K562 (cell line): ENCODE results near the gene ZNF692. TPM values are rescaled to one million over a fixed set of nuclear protein-coding genes. Genes with fewer than 3 reads are reported as not detected.

ENCODE experiments used
- EZH2 ChIP-seq: IDR thresholded peaks from 2 replicates; pipeline ENCODE4 v1.6.1; 2012; ENCODE audit warnings: low read depth, mild to moderate bottlenecking, inconsistent platforms, low read length, borderline replicate concordance
- NEUROD1 ChIP-seq: fragments of 150-350 bp; IDR thresholded peaks from 2 replicates; pipeline ENCODE4 v1.6.1; 2014; ENCODE audit warnings: borderline replicate concordance, low read length, low read depth; ENCODE audit not compliant: partially characterized antibody
- RFX5 ChIP-seq: IDR thresholded peaks from 2 replicates; pipeline ENCODE4 v1.6.1; 2011; ENCODE audit warnings: low read depth, mild to moderate bottlenecking, improper control_type of control experiment, low read length
- ZNF354B ChIP-seq: fragments of 250-450 bp; sonication (Bioruptor Pico); IDR thresholded peaks from 2 replicates; pipeline ENCODE4 v1.4.0; 2020
- ZNF445 ChIP-seq: fragments of 250-450 bp; sonication (Bioruptor Pico); IDR thresholded peaks from 2 replicates; pipeline ENCODE4 v1.4.0; 2020; ENCODE audit warnings: low read depth, mild to moderate bottlenecking, moderate library complexity
- ZNF695 ChIP-seq: fragments of 450-650 bp; formaldehyde crosslinking; IDR thresholded peaks from 2 replicates; pipeline ENCODE4 v1.4.0; 2020; ENCODE audit warnings: mild to moderate bottlenecking, moderate library complexity
- polyA plus RNA-seq, 8 experiments: library from polyadenylated mRNA; depleted of rRNA in 4 of 8; stranded (reverse) in 5 of 8; unstranded in 3 of 8; fragments of >200 nt; fragmentation: Nextera tagmentation in 2 of 8; fragmentation: Illumina TruSeq in 1 of 8; extraction: Ambion mirVana in 2 of 8; extraction: Trizol in 1 of 8; gene quantifications; 2 replicates each; pipeline versions ENCODE4 v1.2.1 to v1.2.3, GENCODE V29; 2011 to 2014; ENCODE audit warnings: inconsistent platforms in 1 of 8, missing spikeins in 1 of 8
- total RNA-seq, 7 experiments: library from RNA; depleted of rRNA in 6 of 7; stranded (reverse); fragments of >200 nt in 6 of 7; fragmentation: Illumina TruSeq in 2 of 7; extraction: Trizol in 2 of 7; gene quantifications; 2 replicates each; pipeline versions ENCODE4 v1.2.1 to v1.2.3, GENCODE V29; 2011 to 2021; ENCODE audit warnings: low replicate concordance in 1 of 7
- TF ChIP-seq, protein P1 (sequence below): sonication (generic); formaldehyde crosslinking; IDR thresholded peaks from 2 replicates; pipeline ENCODE4 v1.8.0; 2022; ENCODE audit warnings: mild to moderate bottlenecking, missing genetic modification reagents
- TF ChIP-seq, protein P2 (sequence below): sonication (generic); formaldehyde crosslinking; IDR thresholded peaks from 2 replicates; pipeline ENCODE4 v1.8.0; 2022; ENCODE audit warnings: mild to moderate bottlenecking, missing genetic modification reagents
- TF ChIP-seq, protein P3 (sequence below): fragments of 450-650 bp; formaldehyde crosslinking; IDR thresholded peaks from 2 replicates; pipeline ENCODE4 v1.4.0; 2020; ENCODE audit warnings: mild to moderate bottlenecking, moderate library complexity
- TF ChIP-seq, protein P4 (sequence below): sonication (generic); formaldehyde crosslinking; IDR thresholded peaks from 2 replicates; pipeline ENCODE4 v1.8.0; 2023; ENCODE audit warnings: missing genetic modification reagents, mild to moderate bottlenecking, borderline replicate concordance

ZNF692 gene
- total and polyA plus RNA-seq, 9 of the 15 experiments (the other 6 are each of a cell fraction or from before 2014, with no cell fraction given), result 8.4 to 143 (median 55.9) TPM

DNA sequence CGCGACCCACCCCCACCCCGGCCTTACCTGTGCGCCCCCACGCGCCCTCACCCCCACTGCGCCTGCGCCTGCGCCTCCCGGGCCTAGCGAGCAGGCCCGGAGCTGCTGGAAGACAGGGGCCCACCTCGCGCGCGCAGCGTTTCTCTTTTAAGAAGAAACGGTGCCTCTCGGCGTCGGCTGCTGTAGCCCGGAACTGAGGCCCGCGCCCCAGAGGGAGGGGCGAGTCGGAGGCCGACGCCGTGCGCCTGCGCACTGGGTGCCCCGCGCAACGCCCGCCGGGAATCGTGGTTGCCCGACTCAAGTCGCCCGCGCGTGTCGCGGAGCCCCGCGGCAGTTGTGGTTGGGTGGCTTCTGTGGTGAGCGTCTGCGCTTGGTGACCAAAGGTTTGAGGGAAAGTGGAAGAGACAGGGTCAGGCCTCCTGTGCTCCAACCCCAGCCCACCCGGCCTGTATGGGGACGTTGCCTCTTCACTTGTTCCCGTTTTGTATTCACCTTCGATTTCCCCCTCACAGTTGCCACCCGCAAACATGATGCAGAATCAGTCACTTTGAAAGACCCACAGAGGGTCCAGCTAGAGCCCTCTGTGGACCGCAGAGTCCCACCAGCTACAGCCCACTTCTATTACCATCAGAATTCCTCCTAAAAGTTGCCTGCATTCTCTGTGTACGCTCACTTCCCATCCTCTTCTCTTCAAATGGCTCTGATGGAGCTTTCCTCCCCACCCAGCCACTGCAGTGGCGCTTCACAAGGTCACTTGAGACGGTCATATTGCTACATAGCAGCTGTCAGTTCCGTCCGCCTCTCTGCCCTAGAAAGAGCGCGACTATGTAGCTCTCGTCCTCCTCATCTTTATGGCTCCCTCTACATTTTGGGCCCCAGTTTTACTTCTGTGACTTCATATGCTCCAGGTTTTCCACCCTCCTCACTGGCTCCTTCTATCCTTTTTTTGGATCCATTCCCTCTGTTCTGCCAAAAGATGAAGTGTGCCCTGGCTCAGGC lies at the start of gene ZNF692 (continued):
- TF ChIP-seq, protein P1, sequence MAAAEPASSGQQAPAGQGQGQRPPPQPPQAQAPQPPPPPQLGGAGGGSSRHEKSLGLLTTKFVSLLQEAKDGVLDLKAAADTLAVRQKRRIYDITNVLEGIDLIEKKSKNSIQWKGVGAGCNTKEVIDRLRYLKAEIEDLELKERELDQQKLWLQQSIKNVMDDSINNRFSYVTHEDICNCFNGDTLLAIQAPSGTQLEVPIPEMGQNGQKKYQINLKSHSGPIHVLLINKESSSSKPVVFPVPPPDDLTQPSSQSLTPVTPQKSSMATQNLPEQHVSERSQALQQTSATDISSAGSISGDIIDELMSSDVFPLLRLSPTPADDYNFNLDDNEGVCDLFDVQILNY, result no peak
- TF ChIP-seq ZNF695 (CRISPR knock-in tag) (no peak), EZH2 (no peak), ZNF354B (CRISPR knock-in tag) (no peak), NEUROD1 (peak; percentile 63), RFX5 (no peak), ZNF445 (CRISPR knock-in tag) (no peak)
- TF ChIP-seq, protein P2, sequence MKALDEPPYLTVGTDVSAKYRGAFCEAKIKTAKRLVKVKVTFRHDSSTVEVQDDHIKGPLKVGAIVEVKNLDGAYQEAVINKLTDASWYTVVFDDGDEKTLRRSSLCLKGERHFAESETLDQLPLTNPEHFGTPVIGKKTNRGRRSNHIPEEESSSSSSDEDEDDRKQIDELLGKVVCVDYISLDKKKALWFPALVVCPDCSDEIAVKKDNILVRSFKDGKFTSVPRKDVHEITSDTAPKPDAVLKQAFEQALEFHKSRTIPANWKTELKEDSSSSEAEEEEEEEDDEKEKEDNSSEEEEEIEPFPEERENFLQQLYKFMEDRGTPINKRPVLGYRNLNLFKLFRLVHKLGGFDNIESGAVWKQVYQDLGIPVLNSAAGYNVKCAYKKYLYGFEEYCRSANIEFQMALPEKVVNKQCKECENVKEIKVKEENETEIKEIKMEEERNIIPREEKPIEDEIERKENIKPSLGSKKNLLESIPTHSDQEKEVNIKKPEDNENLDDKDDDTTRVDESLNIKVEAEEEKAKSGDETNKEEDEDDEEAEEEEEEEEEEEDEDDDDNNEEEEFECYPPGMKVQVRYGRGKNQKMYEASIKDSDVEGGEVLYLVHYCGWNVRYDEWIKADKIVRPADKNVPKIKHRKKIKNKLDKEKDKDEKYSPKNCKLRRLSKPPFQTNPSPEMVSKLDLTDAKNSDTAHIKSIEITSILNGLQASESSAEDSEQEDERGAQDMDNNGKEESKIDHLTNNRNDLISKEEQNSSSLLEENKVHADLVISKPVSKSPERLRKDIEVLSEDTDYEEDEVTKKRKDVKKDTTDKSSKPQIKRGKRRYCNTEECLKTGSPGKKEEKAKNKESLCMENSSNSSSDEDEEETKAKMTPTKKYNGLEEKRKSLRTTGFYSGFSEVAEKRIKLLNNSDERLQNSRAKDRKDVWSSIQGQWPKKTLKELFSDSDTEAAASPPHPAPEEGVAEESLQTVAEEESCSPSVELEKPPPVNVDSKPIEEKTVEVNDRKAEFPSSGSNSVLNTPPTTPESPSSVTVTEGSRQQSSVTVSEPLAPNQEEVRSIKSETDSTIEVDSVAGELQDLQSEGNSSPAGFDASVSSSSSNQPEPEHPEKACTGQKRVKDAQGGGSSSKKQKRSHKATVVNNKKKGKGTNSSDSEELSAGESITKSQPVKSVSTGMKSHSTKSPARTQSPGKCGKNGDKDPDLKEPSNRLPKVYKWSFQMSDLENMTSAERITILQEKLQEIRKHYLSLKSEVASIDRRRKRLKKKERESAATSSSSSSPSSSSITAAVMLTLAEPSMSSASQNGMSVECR (CRISPR knock-in tag), result no peak
- TF ChIP-seq, protein P3, sequence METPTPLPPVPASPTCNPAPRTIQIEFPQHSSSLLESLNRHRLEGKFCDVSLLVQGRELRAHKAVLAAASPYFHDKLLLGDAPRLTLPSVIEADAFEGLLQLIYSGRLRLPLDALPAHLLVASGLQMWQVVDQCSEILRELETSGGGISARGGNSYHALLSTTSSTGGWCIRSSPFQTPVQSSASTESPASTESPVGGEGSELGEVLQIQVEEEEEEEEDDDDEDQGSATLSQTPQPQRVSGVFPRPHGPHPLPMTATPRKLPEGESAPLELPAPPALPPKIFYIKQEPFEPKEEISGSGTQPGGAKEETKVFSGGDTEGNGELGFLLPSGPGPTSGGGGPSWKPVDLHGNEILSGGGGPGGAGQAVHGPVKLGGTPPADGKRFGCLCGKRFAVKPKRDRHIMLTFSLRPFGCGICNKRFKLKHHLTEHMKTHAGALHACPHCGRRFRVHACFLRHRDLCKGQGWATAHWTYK (CRISPR knock-in tag), result peak; percentile 72
- TF ChIP-seq, protein P4, sequence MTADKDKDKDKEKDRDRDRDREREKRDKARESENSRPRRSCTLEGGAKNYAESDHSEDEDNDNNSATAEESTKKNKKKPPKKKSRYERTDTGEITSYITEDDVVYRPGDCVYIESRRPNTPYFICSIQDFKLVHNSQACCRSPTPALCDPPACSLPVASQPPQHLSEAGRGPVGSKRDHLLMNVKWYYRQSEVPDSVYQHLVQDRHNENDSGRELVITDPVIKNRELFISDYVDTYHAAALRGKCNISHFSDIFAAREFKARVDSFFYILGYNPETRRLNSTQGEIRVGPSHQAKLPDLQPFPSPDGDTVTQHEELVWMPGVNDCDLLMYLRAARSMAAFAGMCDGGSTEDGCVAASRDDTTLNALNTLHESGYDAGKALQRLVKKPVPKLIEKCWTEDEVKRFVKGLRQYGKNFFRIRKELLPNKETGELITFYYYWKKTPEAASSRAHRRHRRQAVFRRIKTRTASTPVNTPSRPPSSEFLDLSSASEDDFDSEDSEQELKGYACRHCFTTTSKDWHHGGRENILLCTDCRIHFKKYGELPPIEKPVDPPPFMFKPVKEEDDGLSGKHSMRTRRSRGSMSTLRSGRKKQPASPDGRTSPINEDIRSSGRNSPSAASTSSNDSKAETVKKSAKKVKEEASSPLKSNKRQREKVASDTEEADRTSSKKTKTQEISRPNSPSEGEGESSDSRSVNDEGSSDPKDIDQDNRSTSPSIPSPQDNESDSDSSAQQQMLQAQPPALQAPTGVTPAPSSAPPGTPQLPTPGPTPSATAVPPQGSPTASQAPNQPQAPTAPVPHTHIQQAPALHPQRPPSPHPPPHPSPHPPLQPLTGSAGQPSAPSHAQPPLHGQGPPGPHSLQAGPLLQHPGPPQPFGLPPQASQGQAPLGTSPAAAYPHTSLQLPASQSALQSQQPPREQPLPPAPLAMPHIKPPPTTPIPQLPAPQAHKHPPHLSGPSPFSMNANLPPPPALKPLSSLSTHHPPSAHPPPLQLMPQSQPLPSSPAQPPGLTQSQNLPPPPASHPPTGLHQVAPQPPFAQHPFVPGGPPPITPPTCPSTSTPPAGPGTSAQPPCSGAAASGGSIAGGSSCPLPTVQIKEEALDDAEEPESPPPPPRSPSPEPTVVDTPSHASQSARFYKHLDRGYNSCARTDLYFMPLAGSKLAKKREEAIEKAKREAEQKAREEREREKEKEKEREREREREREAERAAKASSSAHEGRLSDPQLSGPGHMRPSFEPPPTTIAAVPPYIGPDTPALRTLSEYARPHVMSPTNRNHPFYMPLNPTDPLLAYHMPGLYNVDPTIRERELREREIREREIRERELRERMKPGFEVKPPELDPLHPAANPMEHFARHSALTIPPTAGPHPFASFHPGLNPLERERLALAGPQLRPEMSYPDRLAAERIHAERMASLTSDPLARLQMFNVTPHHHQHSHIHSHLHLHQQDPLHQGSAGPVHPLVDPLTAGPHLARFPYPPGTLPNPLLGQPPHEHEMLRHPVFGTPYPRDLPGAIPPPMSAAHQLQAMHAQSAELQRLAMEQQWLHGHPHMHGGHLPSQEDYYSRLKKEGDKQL (CRISPR knock-in tag), result no peak
